ENCODE results near the gene GAREM2.
"Not testable (repeated sequence)": the region's sequence is repeated elsewhere in the genome, so short reads cannot be mapped to it uniquely, and the experiment has no call there.

Gene GAREM2

GRCh38 chr2:26172871-26173775, at the start of gene GAREM2:
Gene GAREM2 (plus strand): TSS chr2:26173088. CDS start chr2:26173221, 133 bp downstream.
- DNase-seq (ENCODE audit: low read depth): no peak

GRCh38 chr2:26123426-26123825, 49.5 kb upstream of the GAREM2 start:
- no peak for DNase-seq (ENCODE audit: low read depth)

GRCh38 chr2:26126074-26126473, 46.8 kb upstream of the GAREM2 start:
- no peak for DNase-seq (ENCODE audit: low read depth)

- DNase-seq (ENCODE audit: low read depth): no peak
Observed at GRCh38 chr2:26128176-26128575, 44.7 kb upstream of the GAREM2 start.

GRCh38 chr2:26130763-26131162, 42.1 kb upstream of the GAREM2 start:
- DNase-seq (ENCODE audit: low read depth): no peak

GRCh38 chr2:26136451-26136850, 36.4 kb upstream of the GAREM2 start:
- DNase-seq (ENCODE audit: low read depth): no peak

GRCh38 chr2:26139269-26140183, 33.4 kb upstream of the GAREM2 start:
- no peak for DNase-seq (ENCODE audit: low read depth)

GRCh38 chr2:26141145-26141769, 31.6 kb upstream of the GAREM2 start:
- DNase-seq (ENCODE audit: low read depth): no peak

- no peak for DNase-seq (ENCODE audit: low read depth)
Observed at GRCh38 chr2:26144031-26144430, 28.9 kb upstream of the GAREM2 start.

- DNase-seq (ENCODE audit: low read depth): no peak
Observed at GRCh38 chr2:26144953-26145680, 27.8 kb upstream of the GAREM2 start.

- DNase-seq (ENCODE audit: low read depth): no peak
Observed at GRCh38 chr2:26148501-26148900, 24.4 kb upstream of the GAREM2 start.

- no peak for DNase-seq (ENCODE audit: low read depth)
Observed at GRCh38 chr2:26150243-26150642, 22.6 kb upstream of the GAREM2 start.

- DNase-seq (ENCODE audit: low read depth): no peak
Observed at GRCh38 chr2:26157580-26157979, 15.3 kb upstream of the GAREM2 start.

GRCh38 chr2:26161926-26162325, 11.0 kb upstream of the GAREM2 start:
- no peak for DNase-seq (ENCODE audit: low read depth)

- no peak for DNase-seq (ENCODE audit: low read depth)
Observed at GRCh38 chr2:26162963-26163362, 9.9 kb upstream of the GAREM2 start.

GRCh38 chr2:26164231-26164630, 8.7 kb upstream of the GAREM2 start:
- no peak for DNase-seq (ENCODE audit: low read depth)

- DNase-seq (ENCODE audit: low read depth): no peak
Observed at GRCh38 chr2:26164641-26165211, 8.2 kb upstream of the GAREM2 start.

GRCh38 chr2:26165403-26165802, 7.5 kb upstream of the GAREM2 start:
- no peak for DNase-seq (ENCODE audit: low read depth)

GRCh38 chr2:26166541-26166940, 6.3 kb upstream of the GAREM2 start:
- not testable (repeated sequence) for DNase-seq (ENCODE audit: low read depth)

GRCh38 chr2:26168785-26169184, 4.1 kb upstream of the GAREM2 start:
- no peak for DNase-seq (ENCODE audit: low read depth)

- DNase-seq (ENCODE audit: low read depth): no peak
Observed at GRCh38 chr2:26169226-26169625, 3.7 kb upstream of the GAREM2 start.

Data from T-helper 22 cell (primary cell).